ENCODE data around the gene IL3RA.
A peak's percentile ranks its signal among the peaks of the same experiment; 100 is the strongest.
"Not testable (repeated sequence)": the region's sequence is repeated elsewhere in the genome, so short reads cannot be mapped to it uniquely, and the experiment has no call there.

IL3RA gene

GRCh38 chrX:1336331-1336943 is at the start of gene IL3RA:
TSS of gene IL3RA (plus strand) at chrX:1336785. CDS start at chrX:1341766, 4,981 bp downstream.
- ChIA-PET POLR2A (ENCODE audit: low non-redundant PET) (no interaction called here), CTCF (no interaction called here)
- TF ChIP-seq, protein P1, sequence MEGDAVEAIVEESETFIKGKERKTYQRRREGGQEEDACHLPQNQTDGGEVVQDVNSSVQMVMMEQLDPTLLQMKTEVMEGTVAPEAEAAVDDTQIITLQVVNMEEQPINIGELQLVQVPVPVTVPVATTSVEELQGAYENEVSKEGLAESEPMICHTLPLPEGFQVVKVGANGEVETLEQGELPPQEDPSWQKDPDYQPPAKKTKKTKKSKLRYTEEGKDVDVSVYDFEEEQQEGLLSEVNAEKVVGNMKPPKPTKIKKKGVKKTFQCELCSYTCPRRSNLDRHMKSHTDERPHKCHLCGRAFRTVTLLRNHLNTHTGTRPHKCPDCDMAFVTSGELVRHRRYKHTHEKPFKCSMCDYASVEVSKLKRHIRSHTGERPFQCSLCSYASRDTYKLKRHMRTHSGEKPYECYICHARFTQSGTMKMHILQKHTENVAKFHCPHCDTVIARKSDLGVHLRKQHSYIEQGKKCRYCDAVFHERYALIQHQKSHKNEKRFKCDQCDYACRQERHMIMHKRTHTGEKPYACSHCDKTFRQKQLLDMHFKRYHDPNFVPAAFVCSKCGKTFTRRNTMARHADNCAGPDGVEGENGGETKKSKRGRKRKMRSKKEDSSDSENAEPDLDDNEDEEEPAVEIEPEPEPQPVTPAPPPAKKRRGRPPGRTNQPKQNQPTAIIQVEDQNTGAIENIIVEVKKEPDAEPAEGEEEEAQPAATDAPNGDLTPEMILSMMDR (conservative IDR thresholded peaks at IDR 0.05; ENCODE audit: low read depth), result no peak
- no peak for DNase-seq (ENCODE audit: low spot score)
- no peak within 1 kb of the TSS for H3K27ac ChIP-seq

DNA sequence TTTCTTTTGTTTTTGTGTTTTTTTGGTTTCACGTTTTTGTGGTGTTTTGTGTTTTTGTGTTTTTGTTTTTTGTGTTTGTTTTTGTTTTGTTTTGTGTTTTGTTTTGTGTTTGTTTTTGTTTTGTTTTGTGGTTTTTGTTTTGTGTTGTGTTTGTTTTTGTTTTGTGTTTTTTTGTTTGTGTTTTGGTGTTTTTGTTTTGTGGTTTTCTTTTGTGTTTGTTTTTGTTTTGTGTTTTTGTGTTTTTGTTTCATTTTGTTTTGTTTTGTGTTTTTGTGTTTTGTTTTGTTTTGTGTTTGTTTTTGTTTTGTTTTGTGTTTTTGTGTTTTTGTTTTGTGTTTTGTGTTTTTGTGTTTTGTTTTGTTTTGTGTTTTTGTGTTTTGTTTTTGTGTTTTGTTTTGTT is 47.0 kb upstream of the IL3RA start:
- CTCF ChIA-PET, result no interaction called here
- no peak for DNase-seq (ENCODE audit: low spot score)
- TF ChIP-seq, protein P1 (conservative IDR thresholded peaks at IDR 0.05; ENCODE audit: low read depth), result 0 out of 2 replicates have a peak, but pooled peaks have one; percentile 20
- POLR2A ChIA-PET (ENCODE audit: low non-redundant PET), result no interaction called here
- H3K27ac ChIP-seq, result no peak overlapping the region

- ChIA-PET POLR2A (ENCODE audit: low non-redundant PET) (no interaction called here), CTCF (no interaction called here)
- TF ChIP-seq, protein P1 (conservative IDR thresholded peaks at IDR 0.05; ENCODE audit: low read depth), result no peak
- no peak for DNase-seq (ENCODE audit: low spot score)
- no peak overlapping the region for H3K27ac ChIP-seq
These were observed 45.4 kb upstream of the IL3RA start for GRCh38 chrX:1291110-1291740.

GRCh38 chrX:1292575-1293290 is 43.9 kb upstream of the IL3RA start:
- TF ChIP-seq, protein P1 (conservative IDR thresholded peaks at IDR 0.05; ENCODE audit: low read depth), result no peak
- ChIA-PET POLR2A (ENCODE audit: low non-redundant PET) (no interaction called here), CTCF (no interaction called here)
- no peak overlapping the region for H3K27ac ChIP-seq
- no peak for DNase-seq (ENCODE audit: low spot score)

DNA sequence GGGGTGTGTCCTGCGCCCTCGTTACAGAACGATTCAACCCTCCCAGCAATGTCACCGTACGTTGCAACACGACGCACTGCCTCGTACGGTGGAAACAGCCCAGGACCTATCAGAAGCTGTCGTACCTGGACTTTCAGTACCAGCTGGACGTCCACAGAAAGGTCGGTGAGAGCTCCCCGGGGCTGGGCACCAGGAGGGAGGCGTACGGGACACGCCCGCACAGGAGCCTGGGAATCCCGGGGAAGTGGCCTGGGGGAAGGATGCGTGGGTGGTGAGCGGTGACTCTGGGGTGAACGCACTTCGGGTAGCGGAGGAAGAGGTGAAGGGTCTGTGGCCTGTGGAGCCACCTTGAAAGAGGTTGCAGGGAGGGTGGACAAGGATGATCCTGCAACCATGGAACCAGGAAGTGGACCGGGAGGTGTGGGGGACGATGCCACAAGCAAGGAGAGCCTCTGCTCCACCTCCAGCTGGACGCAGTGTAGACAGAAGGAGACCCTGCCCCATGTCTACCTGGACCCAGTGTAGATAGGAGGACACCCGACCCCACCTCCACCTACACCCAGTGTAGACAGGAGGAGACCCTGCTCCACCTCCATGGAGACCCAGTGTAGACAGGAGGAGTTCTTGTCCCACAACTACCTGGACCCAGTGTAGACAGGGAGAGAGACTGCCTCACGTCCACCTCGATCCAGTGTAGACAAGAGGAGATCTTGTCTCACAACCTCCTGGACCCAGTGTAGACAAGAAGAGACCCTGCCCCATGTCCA is 42.1 kb upstream of the IL3RA start:
- CTCF ChIA-PET, result no interaction called here
- POLR2A ChIA-PET (ENCODE audit: low non-redundant PET), result no interaction called here

GRCh38 chrX:1295550-1295949 is 41.0 kb upstream of the IL3RA start:
- DNase-seq (ENCODE audit: low spot score), result no peak
- ChIA-PET CTCF (no interaction called here), POLR2A (ENCODE audit: low non-redundant PET) (no interaction called here)
- H3K27ac ChIP-seq, result no peak overlapping the region
- TF ChIP-seq, protein P1 (conservative IDR thresholded peaks at IDR 0.05; ENCODE audit: low read depth), result no peak

More for the DNA sequence above, 42.1 kb upstream of the IL3RA start:
- no peak overlapping the region for H3K27ac ChIP-seq
- DNase-seq (ENCODE audit: low spot score), result no peak
- TF ChIP-seq, protein P1 (conservative IDR thresholded peaks at IDR 0.05; ENCODE audit: low read depth), result no peak

GRCh38 chrX:1297591-1297990 is 39.0 kb upstream of the IL3RA start:
- CTCF ChIA-PET; H3K27ac ChIP-seq; DNase-seq (ENCODE audit: low spot score); POLR2A ChIA-PET (ENCODE audit: low non-redundant PET): not testable (repeated sequence)
